Karpas-422 (cell line): ENCODE measurements around the gene SPTA1. TPM values are rescaled to one million over a fixed set of nuclear protein-coding genes. Genes with fewer than 3 reads are reported as not detected.
"Not testable (repeated sequence)": the region's sequence is repeated elsewhere in the genome, so short reads cannot be mapped to it uniquely, and the experiment has no call there.

Experiments
- DNase-seq: peaks from one replicate; pipeline ENCODE4 v3.0.0-alpha.2; 2015
- H2AFZ ChIP-seq: fragments of 200-600 bp; sonication (generic); 2 replicates; pipeline ENCODE4 v1.6.1; 2014; ENCODE audit warnings: antibody characterized with exemption, low read length, mixed read lengths
- H3K27ac ChIP-seq: fragments of 200-600 bp; sonication (generic); 2 replicates; pipeline ENCODE4 v1.5.1; 2014; ENCODE audit warnings: mild to moderate bottlenecking, low read length, moderate library complexity
- H3K27me3 ChIP-seq: fragments of 200-600 bp; sonication (generic); 2 replicates; pipeline ENCODE4 v1.6.1; 2014; ENCODE audit warnings: low read length, mixed read lengths
- H3K36me3 ChIP-seq: fragments of 200-600 bp; sonication (generic); 2 replicates; pipeline ENCODE4 v1.6.1; 2014; ENCODE audit warnings: low read length, mixed read lengths; ENCODE audit not compliant: insufficient read depth
- H3K4me1 ChIP-seq: fragments of 200-600 bp; sonication (generic); 2 replicates; pipeline ENCODE4 v1.6.1; 2014; ENCODE audit warnings: mild to moderate bottlenecking, low read length, mixed read lengths
- H3K4me2 ChIP-seq: fragments of 200-600 bp; sonication (generic); 2 replicates; pipeline ENCODE4 v1.6.1; 2014; ENCODE audit warnings: low read length, low read depth, mild to moderate bottlenecking; ENCODE audit not compliant: poor library complexity, severe bottlenecking
- H3K4me3 ChIP-seq: fragments of 200-600 bp; sonication (generic); 2 replicates; pipeline ENCODE4 v1.5.1; 2014; ENCODE audit warnings: mild to moderate bottlenecking, antibody characterized with exemption, low read length, mixed read lengths
- H3K79me2 ChIP-seq: fragments of 200-600 bp; sonication (generic); 2 replicates; pipeline ENCODE4 v1.6.1; 2014; ENCODE audit warnings: mild to moderate bottlenecking, low read length, mixed read lengths
- H3K9ac ChIP-seq: fragments of 200-600 bp; sonication (generic); 2 replicates; pipeline ENCODE4 v1.6.0; 2014; ENCODE audit warnings: low read length
- H3K9me2 ChIP-seq: fragments of 200-600 bp; sonication (generic), shearing (Covaris generic); replicated peaks from 2 replicates; pipeline ENCODE4 v1.6.0; 2014; ENCODE audit warnings: mild to moderate bottlenecking, low read length, moderate library complexity; ENCODE audit not compliant: insufficient read depth
- H3K9me3 ChIP-seq: fragments of 300-700, 200-600 bp; sonication (generic); 2 replicates; pipeline ENCODE4 v1.6.1; 2014; ENCODE audit warnings: low read length, mixed read lengths
- H4K20me1 ChIP-seq: fragments of 200-600 bp; sonication (generic); 2 replicates; pipeline ENCODE4 v1.6.1; 2014; ENCODE audit warnings: mild to moderate bottlenecking, antibody characterized with exemption, low read length, low read depth; ENCODE audit not compliant: insufficient read depth
- total RNA-seq: library from RNA; depleted of rRNA; stranded (reverse); fragments of >200 nt; shearing (Covaris generic); gene quantifications from 2 replicates; pipeline ENCODE4 v1.2.3, GENCODE V29; 2014; ENCODE audit warnings: low replicate concordance

The SPTA1 gene
- total RNA-seq, 1 experiment from 2014 or later: not detected

DNA sequence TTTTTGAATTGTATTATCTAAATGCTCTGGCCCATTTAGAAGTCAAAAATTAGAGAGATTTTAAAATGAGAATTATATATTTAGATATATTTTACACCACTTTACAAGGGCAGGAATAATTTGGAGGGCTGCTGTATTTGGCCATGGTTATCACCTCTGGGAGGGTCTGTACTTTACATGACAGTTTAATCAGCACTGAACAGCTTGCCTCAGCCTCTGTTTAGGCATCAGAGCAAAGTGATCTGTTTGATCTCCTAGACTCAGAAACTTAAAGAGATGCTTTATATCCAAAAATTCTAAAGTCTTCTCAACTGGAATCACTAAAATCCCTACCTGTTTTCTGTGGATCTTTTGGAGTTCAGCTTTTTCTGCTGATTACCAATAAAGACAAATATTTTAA is 5.4 kb upstream of the SPTA1 start:
- H2AFZ ChIP-seq: no peak overlapping the region
- no peaks in the 10 kb centered on the region for H3K27me3 ChIP-seq
- H3K36me3 ChIP-seq: no peaks in the 10 kb centered on the region
- H3K9ac ChIP-seq: no peak overlapping the region
- H3K4me3 ChIP-seq: no peak overlapping the region
- H3K4me1 ChIP-seq: no peaks in the 10 kb centered on the region
- H3K27ac ChIP-seq: no peak overlapping the region
- H3K79me2 ChIP-seq: no peaks in the 10 kb centered on the region
- no peaks in the 10 kb centered on the region for H3K9me3 ChIP-seq
- no peaks in the 10 kb centered on the region for H3K9me2 ChIP-seq
- DNase-seq: no peak
- no peak overlapping the region for H3K4me2 ChIP-seq
- H4K20me1 ChIP-seq: no peaks in the 10 kb centered on the region

DNA sequence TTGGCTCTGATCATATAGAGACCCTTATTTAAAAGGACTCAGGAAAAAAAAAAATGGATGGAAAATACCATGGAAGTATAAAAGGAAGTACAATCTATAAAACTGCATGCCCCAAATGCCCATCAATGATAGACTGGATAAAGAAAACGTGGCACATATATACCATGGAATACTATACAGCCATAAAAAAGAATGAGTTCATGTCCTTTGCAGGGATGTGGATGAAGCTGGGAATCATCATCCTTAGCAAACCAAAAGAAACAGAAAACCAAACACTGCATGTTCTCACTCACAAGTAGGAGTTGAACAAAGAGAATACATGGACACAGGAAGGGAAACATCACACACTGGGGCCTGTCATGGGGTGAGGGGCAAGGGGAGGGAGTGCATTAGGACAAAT is 4.6 kb upstream of the SPTA1 start:
- H3K9ac ChIP-seq, H4K20me1 ChIP-seq, H3K9me3 ChIP-seq, H3K9me2 ChIP-seq, DNase-seq, H3K27ac ChIP-seq, H3K4me2 ChIP-seq, H3K36me3 ChIP-seq, H3K4me1 ChIP-seq, H2AFZ ChIP-seq, H3K27me3 ChIP-seq, H3K4me3 ChIP-seq, H3K79me2 ChIP-seq: not testable (repeated sequence)

GRCh38 chr1:158689875-158690274 is 3.4 kb upstream of the SPTA1 start:
- Histone ChIP-seq H3K9me3 (no peaks in the 10 kb centered on the region), H4K20me1 (no peaks in the 10 kb centered on the region), H3K36me3 (no peaks in the 10 kb centered on the region), H3K4me3 (no peak overlapping the region), H3K27ac (no peak overlapping the region), H3K27me3 (no peaks in the 10 kb centered on the region), H2AFZ (no peak overlapping the region), H3K4me1 (no peaks in the 10 kb centered on the region), H3K4me2 (no peak overlapping the region), H3K79me2 (no peaks in the 10 kb centered on the region), H3K9me2 (no peaks in the 10 kb centered on the region), H3K9ac (no peak overlapping the region)
- no peak for DNase-seq

GRCh38 chr1:158689110-158689509 is 2.6 kb upstream of the SPTA1 start:
- Histone ChIP-seq H3K79me2 (no peaks in the 10 kb centered on the region), H3K9me3 (no peaks in the 10 kb centered on the region), H3K9me2 (no peaks in the 10 kb centered on the region), H3K4me2 (no peak overlapping the region), H3K4me1 (no peaks in the 10 kb centered on the region), H4K20me1 (no peaks in the 10 kb centered on the region), H3K27me3 (no peaks in the 10 kb centered on the region), H3K4me3 (no peak overlapping the region), H3K36me3 (no peaks in the 10 kb centered on the region), H3K27ac (no peak overlapping the region), H3K9ac (no peak overlapping the region), H2AFZ (no peak overlapping the region)
- DNase-seq: no peak

DNA sequence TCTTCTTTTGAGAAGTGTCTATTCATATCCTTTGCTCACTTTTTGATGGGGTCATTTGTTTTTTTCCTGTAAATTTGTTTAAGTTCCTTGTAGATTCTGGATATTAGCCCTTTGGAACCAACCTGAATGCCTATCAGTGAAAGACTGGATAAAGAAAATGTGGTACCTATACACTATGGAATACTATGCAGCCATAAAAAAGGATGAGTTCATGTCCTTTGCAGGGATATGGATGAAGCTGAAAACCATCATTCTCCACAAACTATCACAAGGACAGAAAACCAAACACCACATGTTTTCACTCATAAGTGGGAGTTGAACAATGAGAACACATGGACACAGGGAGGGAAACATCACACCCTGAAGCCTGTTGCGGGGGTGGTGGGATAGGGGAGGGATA is 1.8 kb upstream of the SPTA1 start:
- not testable (repeated sequence) for H3K79me2 ChIP-seq, H3K9me2 ChIP-seq, H3K27ac ChIP-seq, H4K20me1 ChIP-seq, DNase-seq, H3K36me3 ChIP-seq, H2AFZ ChIP-seq, H3K4me3 ChIP-seq, H3K4me1 ChIP-seq, H3K27me3 ChIP-seq, H3K9me3 ChIP-seq, H3K9ac ChIP-seq, H3K4me2 ChIP-seq

- no peak for DNase-seq
- Histone ChIP-seq H3K4me1 (no peaks in the 10 kb centered on the region), H2AFZ (no peak overlapping the region), H3K36me3 (no peaks in the 10 kb centered on the region), H3K4me2 (no peak overlapping the region), H3K4me3 (no peak overlapping the region), H3K9ac (no peak overlapping the region), H4K20me1 (no peaks in the 10 kb centered on the region), H3K79me2 (no peaks in the 10 kb centered on the region), H3K9me2 (no peaks in the 10 kb centered on the region), H3K9me3 (no peaks in the 10 kb centered on the region), H3K27ac (no peak overlapping the region), H3K27me3 (no peaks in the 10 kb centered on the region)
Observed at GRCh38 chr1:158687037-158687436, 522 bp upstream of the SPTA1 start.

DNA sequence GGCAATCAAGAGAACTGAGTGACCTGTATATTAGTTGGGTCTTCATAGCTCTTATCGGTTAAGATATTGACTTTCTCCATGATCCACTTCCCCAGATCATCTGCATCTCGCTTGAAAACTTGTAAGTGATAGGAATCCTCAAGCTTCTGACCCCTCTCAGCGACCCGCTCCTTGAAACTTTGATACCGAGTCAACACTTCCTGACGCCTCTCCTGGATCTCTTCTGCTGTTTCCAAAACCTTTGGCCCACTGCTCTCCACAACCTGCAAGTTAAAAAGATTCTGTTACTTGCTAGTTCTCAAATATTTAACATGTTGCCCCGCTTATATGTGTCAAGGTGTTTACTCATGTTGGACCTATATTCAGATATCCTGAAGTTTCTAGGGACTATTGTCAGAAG is 1.4 kb downstream of the SPTA1 start:
- no peaks in the 10 kb centered on the region for H3K79me2 ChIP-seq
- H3K4me1 ChIP-seq: no peaks in the 10 kb centered on the region
- no peaks in the 10 kb centered on the region for H3K9me2 ChIP-seq
- H4K20me1 ChIP-seq: no peaks in the 10 kb centered on the region
- no peak overlapping the region for H3K9ac ChIP-seq
- H3K27ac ChIP-seq: no peak overlapping the region
- no peaks in the 10 kb centered on the region for H3K9me3 ChIP-seq
- no peak overlapping the region for H3K4me2 ChIP-seq
- no peak overlapping the region for H2AFZ ChIP-seq
- H3K36me3 ChIP-seq: no peaks in the 10 kb centered on the region
- no peak overlapping the region for H3K4me3 ChIP-seq
- no peaks in the 10 kb centered on the region for H3K27me3 ChIP-seq
- DNase-seq: no peak

GRCh38 chr1:158681606-158682005 is 4.9 kb downstream of the SPTA1 start:
- Histone ChIP-seq H3K27ac (no peak overlapping the region), H2AFZ (no peak overlapping the region), H3K27me3 (no peaks in the 10 kb centered on the region), H3K4me3 (no peak overlapping the region), H3K9me3 (no peaks in the 10 kb centered on the region), H3K4me1 (no peaks in the 10 kb centered on the region), H3K79me2 (no peaks in the 10 kb centered on the region), H3K9ac (no peak overlapping the region), H3K36me3 (no peaks in the 10 kb centered on the region), H3K9me2 (no peaks in the 10 kb centered on the region), H4K20me1 (no peaks in the 10 kb centered on the region), H3K4me2 (no peak overlapping the region)
- DNase-seq: no peak

GRCh38 chr1:158679289-158679688 is 7.2 kb downstream of the SPTA1 start:
- Histone ChIP-seq H3K27me3 (no peaks in the 10 kb centered on the region), H3K79me2 (no peaks in the 10 kb centered on the region), H3K9ac (no peak overlapping the region), H4K20me1 (no peaks in the 10 kb centered on the region), H3K36me3 (no peaks in the 10 kb centered on the region), H3K27ac (no peak overlapping the region), H3K4me2 (no peak overlapping the region), H3K9me2 (no peaks in the 10 kb centered on the region), H3K4me3 (no peak overlapping the region), H3K9me3 (no peaks in the 10 kb centered on the region), H2AFZ (no peak overlapping the region), H3K4me1 (no peaks in the 10 kb centered on the region)
- no peak for DNase-seq
